GM12878 (cell line): ENCODE measurements around the gene GPR179. TPM values are rescaled to one million over a fixed set of nuclear protein-coding genes. Genes with fewer than 3 reads are reported as not detected.

ENCODE experiments used
- ATAC-seq: fragments of 200-7000 bp; cut with Tn5 transposase; 3 replicates; pipeline ENCODE4 v1.9.1; 2020; ENCODE audit warnings: mild to moderate bottlenecking, moderate library complexity
- BruUV-seq: library from RNA; stranded (reverse); fragments of 400-500 nt; replicated peaks from 2 replicates; lab custom pipeline; 2021; lab: Mats Ljungman, UMichigan
- CTCF ChIA-PET: fragments of 300-600 bp; sonication (Branson Sonifier 250); formaldehyde crosslinking; extraction: SDS; loops from one replicate; lab custom pipeline; 2021; ENCODE audit warnings: inconsistent platforms; lab: Yijun Ruan, JAX
- POLR2A ChIA-PET: fragments of 350-600 bp; formaldehyde crosslinking; extraction: SDS; loops from one replicate; lab custom pipeline; 2021; ENCODE audit warnings: inconsistent platforms; lab: Charles Lee
- RAD21 ChIA-PET: fragments of 300-600 bp; sonication (Branson Sonifier 250); formaldehyde crosslinking; loops from one replicate; lab custom pipeline; 2023; ENCODE audit warnings: antibody characterized with exemption; ENCODE audit not compliant: unreplicated experiment; lab: Charles Lee
- SMC1A ChIA-PET: fragments of 300-600 bp; sonication (Branson Sonifier 250); formaldehyde crosslinking; loops from one replicate; lab custom pipeline; 2023; ENCODE audit not compliant: unreplicated experiment, uncharacterized antibody; lab: Charles Lee
- DNase-seq: peaks from one replicate; pipeline ENCODE4 v3.0.0-alpha.2; 2011; ENCODE audit warnings: low read depth, low spot score
- FAIRE-seq: peaks from 3 replicates; lab custom pipeline; 2011; peaks lifted over from hg19 to GRCh38; lab: Jason Lieb, UNC
- H2AFZ ChIP-seq: 2 replicates; pipeline ENCODE4 v1.6.0; 2011; ENCODE audit warnings: low read depth, low read length, control low read depth; ENCODE audit not compliant: control insufficient read depth
- H3K27ac ChIP-seq: 2 replicates; pipeline ENCODE4 v1.5.1; 2011; ENCODE audit warnings: control low read depth; ENCODE audit not compliant: control insufficient read depth, insufficient read depth
- H3K27me3 ChIP-seq, 2 experiments: replicated peaks in 1 of 2; 2 replicates each; pipeline versions ENCODE4 v1.6.0 to v1.6.1; 2011; ENCODE audit warnings: low read length in 1 of 2; ENCODE audit not compliant: control insufficient read depth in 2 of 2, insufficient read depth in 2 of 2
- H3K36me3 ChIP-seq, 2 experiments: 2 replicates each; pipeline ENCODE4 v1.5.1; 2011; ENCODE audit warnings: low read length in 1 of 2; ENCODE audit not compliant: control insufficient read depth in 2 of 2, insufficient read depth in 2 of 2
- H3K4me1 ChIP-seq: 2 replicates; pipeline ENCODE4 v1.6.1; 2011; ENCODE audit warnings: mild to moderate bottlenecking, low read length, moderate library complexity, mixed read lengths; ENCODE audit not compliant: control insufficient read depth, insufficient read depth
- H3K4me2 ChIP-seq: 2 replicates; pipeline ENCODE4 v1.6.0; 2011; ENCODE audit warnings: control low read depth; ENCODE audit not compliant: control insufficient read depth, insufficient read depth
- H3K4me3 ChIP-seq: fragments of 200-600 bp; sonication (generic); 2 replicates; pipeline ENCODE4 v1.5.1; 2016
- H3K79me2 ChIP-seq: 2 replicates; pipeline ENCODE4 v1.6.0; 2011; ENCODE audit warnings: low read length; ENCODE audit not compliant: control insufficient read depth, insufficient read depth
- H3K9ac ChIP-seq: 2 replicates; pipeline ENCODE4 v1.8.0; 2011; ENCODE audit warnings: low read length, control low read depth, mixed read lengths; ENCODE audit not compliant: control insufficient read depth, insufficient read depth
- H3K9me3 ChIP-seq: replicated peaks from 3 replicates; pipeline ENCODE4 v1.5.1; 2011; ENCODE audit warnings: mild to moderate bottlenecking, low read length; ENCODE audit not compliant: control insufficient read depth, insufficient read depth
- H4K20me1 ChIP-seq: 2 replicates; pipeline ENCODE4 v1.6.0; 2011; ENCODE audit not compliant: control insufficient read depth, insufficient read depth
- ATF7 ChIP-seq: fragments of 450-650 bp; IDR thresholded peaks from 2 replicates; pipeline ENCODE4 v1.6.1; 2016; ENCODE audit warnings: low read depth, mild to moderate bottlenecking
- BMI1 ChIP-seq: fragments of 450-650 bp; IDR thresholded peaks from 2 replicates; pipeline ENCODE4 v1.6.1; 2016; ENCODE audit warnings: mild to moderate bottlenecking, moderate library complexity, borderline replicate concordance
- DPF2 ChIP-seq: fragments of 450-650 bp; IDR thresholded peaks from 2 replicates; pipeline ENCODE4 v1.6.1; 2017; ENCODE audit warnings: mild to moderate bottlenecking
- EED ChIP-seq: sonication (generic); IDR thresholded peaks from 2 replicates; pipeline ENCODE4 v1.6.1; 2016; ENCODE audit warnings: antibody characterized with exemption, low read depth
- EGR1 ChIP-seq, 2 experiments: IDR thresholded peaks; 1 replicate in 1 of 2; 2 replicates in 1 of 2; pipeline ENCODE4 v1.6.1; 2011 to 2012; ENCODE audit warnings: low read depth in 2 of 2, low read length in 2 of 2, borderline replicate concordance in 1 of 2, mild to moderate bottlenecking in 1 of 2, moderate library complexity in 1 of 2
- IKZF2 ChIP-seq, 2 experiments: fragments of 450-650 bp; IDR thresholded peaks; 2 replicates each; pipeline ENCODE4 v1.6.1; 2017; ENCODE audit warnings: mild to moderate bottlenecking in 2 of 2, moderate library complexity in 2 of 2
- KDM1A ChIP-seq: fragments of 200-600 bp; sonication (generic); IDR thresholded peaks from 2 replicates; pipeline ENCODE4 v1.6.1; 2016; ENCODE audit warnings: borderline replicate concordance
- MTA2 ChIP-seq: fragments of 450-650 bp; IDR thresholded peaks from 2 replicates; pipeline ENCODE4 v1.6.1; 2016; ENCODE audit warnings: low read depth, mild to moderate bottlenecking, moderate library complexity
- MYB ChIP-seq: fragments of 150-350 bp; IDR thresholded peaks from 2 replicates; pipeline ENCODE4 v1.6.1; 2014; ENCODE audit warnings: mild to moderate bottlenecking, low read depth, low read length, borderline replicate concordance
- NKRF ChIP-seq: fragments of 450-650 bp; conservative IDR thresholded peaks from 2 replicates; pipeline ENCODE4 v1.6.1; 2017; ENCODE audit warnings: mild to moderate bottlenecking, moderate library complexity
- SIX5 ChIP-seq: IDR thresholded peaks from 2 replicates; pipeline ENCODE4 v1.6.1; 2011; ENCODE audit warnings: mild to moderate bottlenecking, low read depth, low read length, moderate library complexity; ENCODE audit not compliant: severe bottlenecking
- ZNF687 ChIP-seq: fragments of 450-650 bp; IDR thresholded peaks from 2 replicates; pipeline ENCODE4 v1.6.1; 2017; ENCODE audit warnings: mild to moderate bottlenecking, moderate library complexity
- WGBS: methylation state at CpG from one replicate; pipeline ENCODE4 v1.1.6; 2016; ENCODE audit warnings: low lambda C conversion rate; ENCODE audit not compliant: insufficient replicate concordance, insufficient coverage; ENCODE audit errors: missing lambda C conversion rate; 5-methylcytosine and 5-hydroxymethylcytosine counted together
- in situ Hi-C: fragments of 300-500 bp; cut with MboI; formaldehyde crosslinking; loops from 9 replicates; pipeline ENCODE4 v1.14.3; 2018; ENCODE audit warnings: mixed read lengths
- intact Hi-C: fragments of 100-400 bp; cut with micrococcal nuclease; formaldehyde crosslinking; loops from one replicate; pipeline ENCODE4 v1.14.2; 2022; ENCODE audit not compliant: unreplicated experiment
- polyA plus RNA-seq, 11 experiments: library from polyadenylated mRNA; depleted of rRNA in 4 of 11; unstranded in 6 of 11; stranded (reverse) in 5 of 11; fragments of >200 nt; fragmentation: Nextera tagmentation in 4 of 11; fragmentation: Illumina TruSeq in 1 of 11; extraction: Ambion mirVana in 4 of 11; extraction: Trizol in 1 of 11; gene quantifications; 1 replicate in 1 of 11; 2 replicates in 10 of 11; pipeline versions ENCODE4 v1.2.1 to v1.2.3, GENCODE V29; 2011 to 2016; ENCODE audit warnings: inconsistent platforms in 2 of 11, missing spikeins in 2 of 11, low read depth in 1 of 11
- total RNA-seq, 4 experiments: library from RNA; depleted of rRNA in 3 of 4; stranded (reverse); fragments of >200 nt in 3 of 4; fragmentation: Illumina TruSeq in 1 of 4; extraction: Trizol in 1 of 4; gene quantifications; 2 replicates each; pipeline versions ENCODE4 v1.2.1 to v1.2.3, GENCODE V29; 2013 to 2021

GPR179 gene
- total and polyA plus RNA-seq, 10 of the 15 experiments (the other 5 are each of a cell fraction or from before 2014, with no cell fraction given): under 0.01 to 0.08 (median 0.01) TPM; not detected in 3

GRCh38 chr17:38352245-38353085, 8.7 kb upstream of the GPR179 start:
- Histone ChIP-seq H3K36me3 (no peaks in the 10 kb centered on the region), H3K4me2 (peak overlapping the region; percentile 99), H3K4me1 (peaks cover 4% of the 10 kb centered on the region), H3K79me2 (peaks cover 8% of the 10 kb centered on the region), H4K20me1 (no peaks in the 10 kb centered on the region), H3K4me3 (peak overlapping the region; percentile 75), H2AFZ (peak overlapping the region; percentile 64), H3K9ac (peak overlapping the region; percentile 61), H3K9me3 (no peaks in the 10 kb centered on the region), H3K27ac (no peak overlapping the region; the same call in 1 of the 2 replicates), H3K27me3 (no peaks in the 10 kb centered on the region)
- intact Hi-C loops: loop anchor here (10.0 kb wide), 1 partner anchor 322 kb away; the partner anchor contains the start of gene EPOP
- ATAC-seq (peak; percentile 16), FAIRE-seq (no peak), DNase-seq (no peak)
- BruUV-seq: no TSS peak
- ChIA-PET CTCF (interaction anchor here (0.7 to 9.3 kb wide), 6 partner anchors 13 to 512 kb away, joined by 3 to 349 read pairs (median 4); no protein-coding TSS in a partner anchor), RAD21 (interaction anchor here (0.8 to 8.4 kb wide), 4 partner anchors 19 to 188 kb away, joined by 3 to 172 read pairs (median 4); no protein-coding TSS in a partner anchor), SMC1A (interaction anchor here (1.1 to 7.9 kb wide), 4 partner anchors 11 to 315 kb away, joined by 3 to 161 read pairs (median 4); no protein-coding TSS in a partner anchor), POLR2A (interaction anchor here (0.7 to 1.1 kb wide), 3 partner anchors 14 to 76 kb away, joined by 3 to 4 read pairs (median 3); partner anchors contain the start of gene ARHGAP23)
- in situ Hi-C loops: no loop called here
- 2% methylated on average over 69 of the region's 72 CpGs for WGBS
- TF ChIP-seq MTA2 (no peak), BMI1 (no peak), KDM1A (no peak), MYB (no peak), NKRF (peak; percentile 43; the same call in 1 of the 2 replicates), SIX5 (no peak), EED (peak; percentile 28; the same call in 1 of the 2 replicates), IKZF2 (IDR thresholded peaks at IDR 0.05) (no peak), EGR1 (IDR thresholded peaks at IDR 0.05; ENCODE audit: borderline replicate concordance in 1 of 2, low read depth in 2 of 2, low read length in 2 of 2) (peak in 1 of 2 experiments; percentile 65; a peak in 2 of 3 replicates), DPF2 (peak; percentile 20; the same call in 1 of the 2 replicates), ATF7 (no peak), ZNF687 (no peak)
